ENCODE data around the gene UBD.

UBD gene

DNA sequence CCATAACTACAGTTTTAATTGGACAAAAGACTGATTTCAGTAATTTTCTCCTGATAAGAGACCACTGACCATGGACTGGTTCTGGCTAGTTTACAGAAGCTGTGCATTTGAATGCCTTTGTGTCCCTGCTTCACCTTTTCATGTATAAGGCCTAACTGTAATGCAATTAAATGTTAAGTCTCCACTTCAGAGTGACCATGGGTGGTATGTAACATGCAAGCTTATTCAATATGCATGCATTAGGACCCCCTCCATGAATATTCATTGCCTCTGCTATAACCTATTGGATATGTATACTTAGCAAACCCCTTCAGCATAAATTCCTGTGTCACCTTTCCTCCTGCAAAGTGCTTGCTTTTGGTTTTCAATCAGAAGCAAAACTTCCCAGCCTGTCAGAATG is 2.2 kb downstream of the UBD start:
- TF ChIP-seq RAD21 (IDR thresholded peaks at IDR 0.05; ENCODE audit: low read depth) (no peak), TEAD4 (IDR thresholded peaks at IDR 0.05) (no peak)
- TF ChIP-seq, protein P1, sequence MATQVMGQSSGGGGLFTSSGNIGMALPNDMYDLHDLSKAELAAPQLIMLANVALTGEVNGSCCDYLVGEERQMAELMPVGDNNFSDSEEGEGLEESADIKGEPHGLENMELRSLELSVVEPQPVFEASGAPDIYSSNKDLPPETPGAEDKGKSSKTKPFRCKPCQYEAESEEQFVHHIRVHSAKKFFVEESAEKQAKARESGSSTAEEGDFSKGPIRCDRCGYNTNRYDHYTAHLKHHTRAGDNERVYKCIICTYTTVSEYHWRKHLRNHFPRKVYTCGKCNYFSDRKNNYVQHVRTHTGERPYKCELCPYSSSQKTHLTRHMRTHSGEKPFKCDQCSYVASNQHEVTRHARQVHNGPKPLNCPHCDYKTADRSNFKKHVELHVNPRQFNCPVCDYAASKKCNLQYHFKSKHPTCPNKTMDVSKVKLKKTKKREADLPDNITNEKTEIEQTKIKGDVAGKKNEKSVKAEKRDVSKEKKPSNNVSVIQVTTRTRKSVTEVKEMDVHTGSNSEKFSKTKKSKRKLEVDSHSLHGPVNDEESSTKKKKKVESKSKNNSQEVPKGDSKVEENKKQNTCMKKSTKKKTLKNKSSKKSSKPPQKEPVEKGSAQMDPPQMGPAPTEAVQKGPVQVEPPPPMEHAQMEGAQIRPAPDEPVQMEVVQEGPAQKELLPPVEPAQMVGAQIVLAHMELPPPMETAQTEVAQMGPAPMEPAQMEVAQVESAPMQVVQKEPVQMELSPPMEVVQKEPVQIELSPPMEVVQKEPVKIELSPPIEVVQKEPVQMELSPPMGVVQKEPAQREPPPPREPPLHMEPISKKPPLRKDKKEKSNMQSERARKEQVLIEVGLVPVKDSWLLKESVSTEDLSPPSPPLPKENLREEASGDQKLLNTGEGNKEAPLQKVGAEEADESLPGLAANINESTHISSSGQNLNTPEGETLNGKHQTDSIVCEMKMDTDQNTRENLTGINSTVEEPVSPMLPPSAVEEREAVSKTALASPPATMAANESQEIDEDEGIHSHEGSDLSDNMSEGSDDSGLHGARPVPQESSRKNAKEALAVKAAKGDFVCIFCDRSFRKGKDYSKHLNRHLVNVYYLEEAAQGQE (IDR thresholded peaks at IDR 0.05; ENCODE audit: low read depth) = no peak

DNA sequence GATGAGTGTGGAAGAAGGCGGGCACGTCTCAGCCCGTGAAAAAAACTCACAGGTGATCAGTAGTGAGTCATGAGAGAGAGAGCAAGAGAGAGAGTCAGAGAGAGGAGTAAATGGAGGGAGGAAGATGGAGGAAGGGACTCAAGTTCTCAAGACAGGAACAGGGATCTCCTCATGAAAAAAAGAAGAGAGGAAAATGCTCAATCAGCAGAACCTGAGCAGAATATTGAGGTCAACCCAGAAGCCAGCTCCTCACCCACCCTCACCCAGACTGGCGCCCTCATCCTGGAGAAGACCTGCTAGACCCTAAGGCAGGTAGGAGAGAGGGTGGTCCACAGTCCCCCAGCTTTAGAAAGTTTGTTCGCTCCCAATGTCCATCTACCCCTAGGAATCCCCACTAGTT is 4.8 kb downstream of the UBD start:
- TF ChIP-seq EP300 (IDR thresholded peaks at IDR 0.05; ENCODE audit: borderline replicate concordance) = no peak
- no peak for TF ChIP-seq ZBTB7A (IDR thresholded peaks at IDR 0.05; ENCODE audit: low read depth)
- TF ChIP-seq, protein P2, sequence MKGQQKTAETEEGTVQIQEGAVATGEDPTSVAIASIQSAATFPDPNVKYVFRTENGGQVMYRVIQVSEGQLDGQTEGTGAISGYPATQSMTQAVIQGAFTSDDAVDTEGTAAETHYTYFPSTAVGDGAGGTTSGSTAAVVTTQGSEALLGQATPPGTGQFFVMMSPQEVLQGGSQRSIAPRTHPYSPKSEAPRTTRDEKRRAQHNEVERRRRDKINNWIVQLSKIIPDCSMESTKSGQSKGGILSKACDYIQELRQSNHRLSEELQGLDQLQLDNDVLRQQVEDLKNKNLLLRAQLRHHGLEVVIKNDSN (IDR thresholded peaks at IDR 0.05) = no peak
- no peak for TF ChIP-seq CEBPB (IDR thresholded peaks at IDR 0.05)
- TF ChIP-seq YY1 (IDR thresholded peaks at IDR 0.05; ENCODE audit: low read depth) = no peak
- TF ChIP-seq TEAD4 (IDR thresholded peaks at IDR 0.05) = no peak
- TF ChIP-seq, protein P3, sequence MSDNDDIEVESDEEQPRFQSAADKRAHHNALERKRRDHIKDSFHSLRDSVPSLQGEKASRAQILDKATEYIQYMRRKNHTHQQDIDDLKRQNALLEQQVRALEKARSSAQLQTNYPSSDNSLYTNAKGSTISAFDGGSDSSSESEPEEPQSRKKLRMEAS (IDR thresholded peaks at IDR 0.05) = no peak
- TF ChIP-seq, protein P1 (IDR thresholded peaks at IDR 0.05; ENCODE audit: low read depth) = no peak
- TF ChIP-seq TCF12 (IDR thresholded peaks at IDR 0.05; ENCODE audit: low read depth) = no peak
- TF ChIP-seq CREB1 (IDR thresholded peaks at IDR 0.05; ENCODE audit: low read depth) = no peak
- TF ChIP-seq EGR1 (IDR thresholded peaks at IDR 0.05) = no peak
- no peak for TF ChIP-seq NFIC (IDR thresholded peaks at IDR 0.05)
- TF ChIP-seq RAD21 (IDR thresholded peaks at IDR 0.05; ENCODE audit: low read depth) = no peak
- TF ChIP-seq FOXM1 (IDR thresholded peaks at IDR 0.05; ENCODE audit: borderline replicate concordance, low read depth) = no peak

DNA sequence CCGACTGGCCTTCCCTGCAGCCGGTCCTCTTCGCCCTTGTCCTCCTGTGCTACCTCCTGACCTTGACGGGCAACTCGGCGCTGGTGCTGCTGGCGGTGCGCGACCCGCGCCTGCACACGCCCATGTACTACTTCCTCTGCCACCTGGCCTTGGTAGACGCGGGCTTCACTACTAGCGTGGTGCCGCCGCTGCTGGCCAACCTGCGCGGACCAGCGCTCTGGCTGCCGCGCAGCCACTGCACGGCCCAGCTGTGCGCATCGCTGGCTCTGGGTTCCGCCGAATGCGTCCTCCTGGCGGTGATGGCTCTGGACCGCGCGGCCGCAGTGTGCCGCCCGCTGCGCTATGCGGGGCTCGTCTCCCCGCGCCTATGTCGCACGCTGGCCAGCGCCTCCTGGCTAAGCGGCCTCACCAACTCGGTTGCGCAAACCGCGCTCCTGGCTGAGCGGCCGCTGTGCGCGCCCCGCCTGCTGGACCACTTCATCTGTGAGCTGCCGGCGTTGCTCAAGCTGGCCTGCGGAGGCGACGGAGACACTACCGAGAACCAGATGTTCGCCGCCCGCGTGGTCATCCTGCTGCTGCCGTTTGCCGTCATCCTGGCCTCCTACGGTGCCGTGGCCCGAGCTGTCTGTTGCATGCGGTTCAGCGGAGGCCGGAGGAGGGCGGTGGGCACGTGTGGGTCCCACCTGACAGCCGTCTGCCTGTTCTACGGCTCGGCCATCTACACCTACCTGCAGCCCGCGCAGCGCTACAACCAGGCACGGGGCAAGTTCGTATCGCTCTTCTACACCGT is 6.1 kb downstream of the UBD start:
- TF ChIP-seq FOXM1 (IDR thresholded peaks at IDR 0.05; ENCODE audit: borderline replicate concordance, low read depth) = no peak

DNA sequence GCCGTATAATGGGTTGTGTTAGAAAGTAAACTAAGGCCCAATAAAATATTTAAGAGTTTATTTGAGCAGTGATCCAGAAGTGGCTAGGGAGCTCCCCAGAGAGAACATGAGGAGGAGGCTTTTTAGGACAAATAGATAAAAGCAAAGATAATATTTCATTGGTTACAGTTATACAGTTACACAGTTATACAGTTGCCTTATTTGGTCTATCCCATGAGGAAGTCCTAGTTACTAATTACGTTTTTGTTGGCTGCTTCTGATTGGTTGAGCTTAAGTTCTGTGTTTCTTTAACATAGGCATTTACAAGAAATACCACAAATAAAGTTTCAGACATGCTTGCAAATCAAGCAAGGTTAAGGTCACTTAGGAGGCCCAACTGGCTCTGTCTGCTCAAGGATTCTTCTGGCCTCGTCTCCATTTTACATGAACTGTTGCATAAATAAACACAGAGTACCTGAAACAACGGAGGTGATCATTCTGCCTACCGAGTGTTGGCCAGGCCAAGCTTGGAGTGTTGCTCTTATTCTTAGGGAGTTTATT is 7.0 kb downstream of the UBD start:
- peak; percentile 44; the same call in 1 of the 2 replicates for TF ChIP-seq CREB1 (IDR thresholded peaks at IDR 0.05; ENCODE audit: low read depth)
- TF ChIP-seq TAF1 (IDR thresholded peaks at IDR 0.05; ENCODE audit: low read depth) = no peak

DNA sequence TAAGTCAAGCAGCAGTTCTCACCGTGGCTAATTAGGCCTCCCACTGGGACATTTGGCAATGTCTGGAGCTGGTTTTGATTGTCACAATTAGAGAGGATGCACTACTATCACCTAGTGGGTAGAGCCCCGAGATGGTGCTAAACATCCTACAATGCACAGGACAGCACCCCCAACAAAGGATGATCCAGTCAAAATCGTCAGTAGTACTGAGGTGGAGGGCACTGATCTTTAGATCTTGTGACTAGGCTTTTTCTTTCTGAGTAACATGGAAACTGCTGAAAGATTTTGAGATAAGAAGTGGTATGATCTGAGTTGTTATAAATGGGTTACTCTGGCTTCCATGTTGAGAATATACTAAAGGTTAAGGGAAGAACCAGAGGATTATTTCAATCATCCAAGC is 12.0 kb downstream of the UBD start:
- TF ChIP-seq RAD21 (IDR thresholded peaks at IDR 0.05; ENCODE audit: low read depth) (no peak), YY1 (IDR thresholded peaks at IDR 0.05; ENCODE audit: low read depth) (no peak), TCF12 (IDR thresholded peaks at IDR 0.05; ENCODE audit: low read depth) (no peak), NFIC (IDR thresholded peaks at IDR 0.05) (no peak), CREB1 (IDR thresholded peaks at IDR 0.05; ENCODE audit: low read depth) (no peak), EGR1 (IDR thresholded peaks at IDR 0.05) (no peak)
- TF ChIP-seq, protein P3 (IDR thresholded peaks at IDR 0.05) = no peak

DNA sequence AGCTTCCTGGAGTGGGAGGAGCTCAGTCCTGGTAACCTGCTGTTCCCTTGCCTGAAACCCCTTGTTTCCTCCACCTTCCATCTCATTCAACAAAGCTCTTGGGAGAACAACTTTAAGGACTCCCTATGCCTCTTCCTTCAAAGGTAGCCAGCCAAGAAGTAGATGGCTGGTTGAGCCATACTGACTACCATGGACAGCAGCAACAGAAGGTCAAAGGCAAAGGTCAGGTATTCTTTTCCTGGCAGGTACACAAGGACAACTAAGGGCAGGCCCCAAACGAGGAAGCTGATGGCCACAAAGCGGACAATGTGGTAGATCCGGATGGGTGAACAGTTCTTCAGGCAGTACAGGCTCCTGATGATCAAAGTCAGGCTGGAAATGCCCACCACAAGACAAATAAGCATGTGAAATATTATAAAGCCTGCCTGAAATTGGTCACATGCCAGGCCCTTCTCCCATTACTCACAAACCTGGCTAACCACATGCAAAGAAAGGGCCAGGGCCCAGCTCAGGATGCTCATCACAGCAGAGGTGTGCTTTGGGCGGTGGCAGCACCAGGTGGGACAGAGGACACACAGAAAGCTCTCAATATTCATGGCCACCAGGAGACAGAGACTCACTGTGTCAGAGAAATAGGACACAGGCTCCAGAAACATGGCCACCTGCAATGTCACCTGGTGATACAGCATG is 21.7 kb downstream of the UBD start:
- TF ChIP-seq TCF12 (IDR thresholded peaks at IDR 0.05; ENCODE audit: low read depth) (no peak), EP300 (IDR thresholded peaks at IDR 0.05; ENCODE audit: borderline replicate concordance) (no peak)
- TF ChIP-seq, protein P2 (IDR thresholded peaks at IDR 0.05) = no peak
- TF ChIP-seq, protein P1 (IDR thresholded peaks at IDR 0.05; ENCODE audit: low read depth) = peak; percentile 78

Data from Ishikawa (cell line).